GM12864 (cell line): ENCODE data around the gene FNDC1.
A peak's percentile ranks its signal among the peaks of the same experiment; 100 is the strongest.

ENCODE experiments used
- DNase-seq: peaks from one replicate; pipeline ENCODE4 v3.0.0-alpha.2; 2011; ENCODE audit warnings: low read depth
- H3K4me3 ChIP-seq: 2 replicates; pipeline ENCODE4 v1.5.1; 2011; ENCODE audit warnings: mild to moderate bottlenecking, low read depth, low read length, control low read depth
- TF ChIP-seq, protein P1 (sequence below): IDR thresholded peaks from 2 replicates; pipeline ENCODE4 v1.5.1; 2011; ENCODE audit warnings: low read depth, mild to moderate bottlenecking, moderate library complexity, low read length, control low read depth, inconsistent platforms; ENCODE audit errors: missing control alignments

Gene FNDC1

DNA sequence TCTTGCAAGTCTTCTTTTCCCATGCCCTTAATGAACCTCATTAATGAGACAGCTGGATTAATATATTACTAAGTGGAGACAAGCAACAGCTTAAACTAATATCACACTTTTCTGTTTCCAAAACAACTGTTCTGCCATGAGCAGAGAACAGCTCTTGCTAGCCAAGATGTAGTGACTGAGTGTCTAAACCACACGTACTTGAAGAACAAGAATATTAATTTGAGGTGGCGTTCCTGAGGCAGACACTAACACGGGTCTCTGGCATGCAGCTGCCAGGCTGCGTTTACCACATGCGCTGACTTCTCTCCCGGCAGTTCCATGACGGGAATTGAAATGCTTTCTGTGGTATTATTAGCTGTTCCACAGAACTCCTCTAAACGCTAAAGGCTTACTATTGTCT lies 80.6 kb downstream of the FNDC1 start:
- no peak for DNase-seq
- TF ChIP-seq, protein P1, sequence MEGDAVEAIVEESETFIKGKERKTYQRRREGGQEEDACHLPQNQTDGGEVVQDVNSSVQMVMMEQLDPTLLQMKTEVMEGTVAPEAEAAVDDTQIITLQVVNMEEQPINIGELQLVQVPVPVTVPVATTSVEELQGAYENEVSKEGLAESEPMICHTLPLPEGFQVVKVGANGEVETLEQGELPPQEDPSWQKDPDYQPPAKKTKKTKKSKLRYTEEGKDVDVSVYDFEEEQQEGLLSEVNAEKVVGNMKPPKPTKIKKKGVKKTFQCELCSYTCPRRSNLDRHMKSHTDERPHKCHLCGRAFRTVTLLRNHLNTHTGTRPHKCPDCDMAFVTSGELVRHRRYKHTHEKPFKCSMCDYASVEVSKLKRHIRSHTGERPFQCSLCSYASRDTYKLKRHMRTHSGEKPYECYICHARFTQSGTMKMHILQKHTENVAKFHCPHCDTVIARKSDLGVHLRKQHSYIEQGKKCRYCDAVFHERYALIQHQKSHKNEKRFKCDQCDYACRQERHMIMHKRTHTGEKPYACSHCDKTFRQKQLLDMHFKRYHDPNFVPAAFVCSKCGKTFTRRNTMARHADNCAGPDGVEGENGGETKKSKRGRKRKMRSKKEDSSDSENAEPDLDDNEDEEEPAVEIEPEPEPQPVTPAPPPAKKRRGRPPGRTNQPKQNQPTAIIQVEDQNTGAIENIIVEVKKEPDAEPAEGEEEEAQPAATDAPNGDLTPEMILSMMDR: no peak
- no peak overlapping the region for H3K4me3 ChIP-seq

DNA sequence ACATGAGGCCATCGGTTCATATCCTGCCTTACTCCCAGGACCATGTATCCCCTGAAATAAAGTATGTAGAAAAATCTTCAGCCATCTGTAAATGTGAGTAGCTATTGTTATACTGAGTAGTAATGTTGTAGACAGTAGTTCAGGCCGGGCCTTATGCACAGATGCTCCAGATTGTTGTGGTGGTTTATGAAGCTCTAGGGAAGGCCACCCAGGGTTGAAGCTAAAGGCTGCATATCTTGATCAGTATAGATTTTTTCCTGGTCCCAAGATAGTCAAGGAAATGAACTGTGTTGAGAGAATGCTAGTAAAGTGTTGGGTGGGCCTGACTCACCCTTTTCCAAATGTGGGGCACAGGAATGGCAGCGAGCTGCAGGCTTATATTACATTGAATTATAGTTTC lies 81.4 kb downstream of the FNDC1 start:
- TF ChIP-seq, protein P1: no peak
- H3K4me3 ChIP-seq: no peak overlapping the region
- DNase-seq: no peak

DNA sequence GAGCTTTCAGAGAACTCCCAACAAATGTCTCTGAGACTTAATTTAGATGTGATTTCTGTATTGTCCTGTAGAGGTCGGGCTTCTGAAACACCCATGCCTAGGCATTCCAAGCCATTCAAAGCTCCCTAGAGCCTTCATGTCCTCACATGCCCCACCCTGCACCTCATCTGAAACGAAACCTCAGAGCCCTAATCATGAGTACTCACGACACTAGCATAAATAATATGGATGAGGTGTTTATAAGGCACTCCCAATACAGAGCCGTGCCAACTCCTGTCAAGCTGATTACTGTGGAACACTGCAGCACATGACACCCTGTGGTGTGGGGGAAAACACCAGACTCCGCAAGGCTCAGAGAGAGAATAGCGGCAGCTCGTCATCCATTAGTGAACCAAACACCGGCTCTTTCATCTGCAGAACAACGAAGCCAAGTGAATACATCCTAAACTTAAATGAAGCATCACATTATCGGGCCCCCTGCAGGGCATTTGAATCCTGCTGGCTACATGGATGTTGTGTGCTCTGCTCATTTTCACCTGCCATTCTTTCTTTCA lies 83.8 kb downstream of the FNDC1 start:
- TF ChIP-seq, protein P1: peak; percentile 66
- DNase-seq: peak; percentile 5

DNA sequence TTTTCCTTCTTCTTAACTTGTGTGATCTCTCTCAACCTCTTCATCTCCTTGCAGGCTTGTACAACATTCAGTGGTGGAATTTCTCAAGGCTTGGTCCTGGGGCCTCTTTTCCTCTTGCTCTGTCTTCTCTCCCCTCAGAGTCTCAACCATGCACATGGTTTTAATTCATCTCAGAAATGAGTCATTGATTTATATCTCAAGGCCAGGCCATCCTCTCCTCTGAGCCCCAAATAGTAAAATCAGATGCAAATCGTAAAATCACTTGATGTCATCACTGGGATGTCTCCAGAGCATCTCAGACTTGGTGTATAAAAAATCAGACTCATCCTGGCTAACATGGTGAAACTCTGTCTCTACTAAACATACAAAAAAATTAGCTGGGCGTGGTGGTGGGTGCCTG lies 85.0 kb downstream of the FNDC1 start:
- TF ChIP-seq, protein P1: no peak
- DNase-seq: no peak

More for the DNA sequence above, 83.8 kb downstream of the FNDC1 start:
- H3K4me3 ChIP-seq: no peak overlapping the region

DNA sequence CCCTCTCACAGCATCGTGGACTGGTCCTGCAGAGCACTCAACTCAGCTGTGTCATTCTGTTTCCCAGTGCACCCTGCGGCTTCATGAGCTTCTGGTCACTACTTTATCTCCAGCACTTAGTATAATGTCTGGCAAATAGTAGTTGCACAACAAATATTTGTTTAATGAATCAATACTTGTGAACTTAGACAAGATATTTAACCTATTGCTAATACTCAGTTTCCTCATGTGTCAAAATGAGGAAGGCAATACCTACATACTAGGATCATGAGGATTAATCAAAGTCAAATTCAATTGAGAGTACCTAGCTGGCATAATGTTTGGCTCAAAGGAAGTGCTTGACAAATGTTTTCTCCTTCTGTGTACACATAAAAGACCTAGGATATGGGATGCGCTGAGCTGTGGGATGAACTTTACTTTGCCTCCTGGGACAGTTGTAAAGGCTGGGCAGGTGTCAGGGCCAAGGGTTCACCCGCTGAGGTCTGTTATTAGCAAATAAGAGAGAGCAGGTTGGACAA lies 86.3 kb downstream of the FNDC1 start:
- TF ChIP-seq, protein P1: no peak
- no peak for DNase-seq
- no peak overlapping the region for H3K4me3 ChIP-seq

More for the DNA sequence above, 85.0 kb downstream of the FNDC1 start:
- H3K4me3 ChIP-seq: no peak overlapping the region

DNA sequence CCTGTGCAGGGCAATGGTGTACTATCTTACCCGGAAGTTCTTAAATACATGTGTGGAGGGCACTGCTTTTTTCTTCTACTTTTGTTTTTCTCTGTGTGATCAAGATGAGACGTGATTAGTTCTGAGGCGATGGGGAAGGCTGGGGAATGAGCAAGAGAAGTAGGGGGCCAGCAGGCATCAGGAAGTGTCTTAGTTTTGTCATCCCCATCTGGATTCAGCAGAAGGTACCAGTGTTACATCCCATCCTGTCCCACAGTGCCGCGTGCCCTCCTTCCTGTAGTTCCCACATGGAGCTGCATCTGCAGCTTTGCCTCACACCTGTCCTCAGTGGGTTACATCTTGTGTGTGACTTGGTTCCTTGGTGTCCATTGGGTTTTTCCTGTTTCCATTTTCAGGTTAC lies 86.9 kb downstream of the FNDC1 start:
- no peak for DNase-seq
- TF ChIP-seq, protein P1: no peak
- H3K4me3 ChIP-seq: no peak overlapping the region

DNA sequence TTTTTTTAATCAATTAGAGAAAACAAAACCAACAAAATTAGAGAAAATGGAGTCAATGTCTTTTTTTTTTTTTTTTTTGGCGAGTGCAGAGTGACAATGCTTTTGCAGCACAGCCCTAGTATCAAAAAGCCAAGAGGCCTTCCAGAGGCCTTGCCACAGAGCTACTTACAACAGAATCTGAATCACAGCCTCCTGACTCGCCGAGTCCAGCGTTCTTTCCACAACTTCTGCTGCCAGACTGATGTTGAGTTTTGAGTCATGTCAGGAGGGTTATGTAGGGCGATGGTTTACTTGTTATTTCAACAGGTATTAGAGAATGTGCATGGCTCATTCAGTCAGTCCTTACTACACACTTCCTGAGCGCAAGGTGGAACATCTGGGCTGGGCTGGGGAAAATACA lies 88.6 kb downstream of the FNDC1 start:
- H3K4me3 ChIP-seq: no peak overlapping the region
- DNase-seq: no peak
- TF ChIP-seq, protein P1: no peak
